Upper lobe of left lung (tissue), 4 donors: ENCODE measurements around the gene PON3.

Experiments
- EP300 ChIP-seq, 4 donors: sonication (generic); formaldehyde crosslinking; IDR thresholded peaks; one replicate each; pipeline ENCODE4 v1.5.1; 2017; ENCODE audit warnings: antibody characterized with exemption in 4 of 4, control low read depth in 2 of 4
- POLR2A ChIP-seq, 4 donors: fragments of 450-650 bp; IDR thresholded peaks; one replicate each; pipeline ENCODE4 v1.5.1; 2016 to 2017; ENCODE audit warnings: antibody characterized with exemption in 4 of 4, mild to moderate bottlenecking in 2 of 4
- POLR2AphosphoS5 ChIP-seq, 2 donors: sonication (generic); formaldehyde crosslinking; IDR thresholded peaks; one replicate each; pipeline ENCODE4 v1.5.1; 2017; ENCODE audit warnings: antibody characterized with exemption in 2 of 2
- TF ChIP-seq, protein P1 (sequence below), 6 experiments: fragments of 450-650 bp in 4 of 6; fragments of 200-600 bp in 2 of 6; sonication (generic) in 2 of 6; IDR thresholded peaks; one replicate each; pipeline ENCODE4 v1.5.1; 2016 to 2019; ENCODE audit warnings: antibody characterized with exemption in 6 of 6

DNA sequence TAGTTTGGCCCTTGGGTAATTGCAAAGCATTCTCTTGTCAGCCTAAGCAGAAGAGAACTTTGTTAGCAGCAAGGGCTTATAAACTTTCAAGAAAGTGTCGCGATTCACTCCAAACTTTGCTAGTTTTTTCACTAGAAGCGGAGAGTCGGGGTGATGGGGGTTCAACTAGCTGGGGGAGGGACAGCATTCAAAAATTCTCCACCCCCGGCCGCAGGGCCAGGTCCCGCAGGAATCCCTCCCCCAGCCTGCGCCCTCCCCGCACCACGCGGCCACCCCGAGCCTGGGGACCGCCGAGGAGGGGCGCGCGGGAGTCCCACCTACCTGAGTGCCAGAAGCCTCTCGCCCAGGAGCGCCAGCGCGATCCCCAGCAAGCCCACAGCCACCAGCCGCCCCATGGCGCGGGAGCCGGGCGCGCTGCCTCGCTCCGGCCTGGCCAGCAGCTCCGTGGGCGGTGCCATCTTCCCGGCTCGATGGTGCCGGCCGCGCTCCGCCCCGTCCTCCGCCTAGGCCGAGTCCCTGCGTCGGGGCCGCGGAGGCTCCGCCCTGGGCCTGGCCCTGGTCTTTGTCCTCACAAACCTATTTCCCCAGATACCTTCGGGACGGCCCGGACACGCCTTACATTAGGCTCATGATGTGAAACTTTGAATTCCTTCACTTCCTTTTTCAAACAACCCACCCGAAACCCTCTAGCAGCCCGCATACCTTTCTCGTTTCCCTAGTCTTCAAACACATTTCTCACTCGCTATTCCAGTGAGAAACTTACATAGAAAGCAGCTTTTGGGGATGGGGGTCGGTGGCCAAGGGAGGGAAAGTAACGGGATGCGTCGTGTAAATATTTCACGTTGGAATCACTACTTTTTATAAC is 38.6 kb upstream of the PON3 start, which contains the start of gene PON2:
- TF ChIP-seq POLR2AphosphoS5 (IDR thresholded peaks at IDR 0.05) (peak; percentile 57 to 79), POLR2A (IDR thresholded peaks at IDR 0.05) (peak in 3 of 4 donors; percentile 71 to 87 (median 85)), EP300 (IDR thresholded peaks at IDR 0.05) (peak in 1 of 4 donors; percentile 51)
- TF ChIP-seq, protein P1, sequence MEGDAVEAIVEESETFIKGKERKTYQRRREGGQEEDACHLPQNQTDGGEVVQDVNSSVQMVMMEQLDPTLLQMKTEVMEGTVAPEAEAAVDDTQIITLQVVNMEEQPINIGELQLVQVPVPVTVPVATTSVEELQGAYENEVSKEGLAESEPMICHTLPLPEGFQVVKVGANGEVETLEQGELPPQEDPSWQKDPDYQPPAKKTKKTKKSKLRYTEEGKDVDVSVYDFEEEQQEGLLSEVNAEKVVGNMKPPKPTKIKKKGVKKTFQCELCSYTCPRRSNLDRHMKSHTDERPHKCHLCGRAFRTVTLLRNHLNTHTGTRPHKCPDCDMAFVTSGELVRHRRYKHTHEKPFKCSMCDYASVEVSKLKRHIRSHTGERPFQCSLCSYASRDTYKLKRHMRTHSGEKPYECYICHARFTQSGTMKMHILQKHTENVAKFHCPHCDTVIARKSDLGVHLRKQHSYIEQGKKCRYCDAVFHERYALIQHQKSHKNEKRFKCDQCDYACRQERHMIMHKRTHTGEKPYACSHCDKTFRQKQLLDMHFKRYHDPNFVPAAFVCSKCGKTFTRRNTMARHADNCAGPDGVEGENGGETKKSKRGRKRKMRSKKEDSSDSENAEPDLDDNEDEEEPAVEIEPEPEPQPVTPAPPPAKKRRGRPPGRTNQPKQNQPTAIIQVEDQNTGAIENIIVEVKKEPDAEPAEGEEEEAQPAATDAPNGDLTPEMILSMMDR (IDR thresholded peaks at IDR 0.05): no peak
